ENCODE results near the gene IQSEC3.

GRCh38 chr12:20757-21156 is 45.8 kb upstream of the IQSEC3 start:
- TF ChIP-seq CTCF (IDR thresholded peaks at IDR 0.05 in 4 of 5, conservative IDR thresholded peaks at IDR 0.05 in 1 of 5): no peak
- TF ChIP-seq POLR2A (IDR thresholded peaks at IDR 0.05): no peak
